Stimulated activated CD8-positive, alpha-beta memory T cell treated with anti-CD3 and anti-CD28 coated beads, Interleukin-15, amount 100 ng/mL, for 4 hours (primary cell): ENCODE measurements around the gene HDGFL3.
"Not testable (repeated sequence)": the region's sequence is repeated elsewhere in the genome, so short reads cannot be mapped to it uniquely, and the experiment has no call there.

Experiments
- DNase-seq, 2 donors: peaks; one replicate each; pipeline ENCODE4 v3.0.0-alpha.2; 2020; ENCODE audit warnings: low read depth in 2 of 2

The HDGFL3 gene

GRCh38 chr15:83207660-83208366 lies at the start of gene HDGFL3:
TSS of gene HDGFL3 (minus strand) at chr15:83207823. CDS start at chr15:83207414, 409 bp downstream.
- no peak for DNase-seq

GRCh38 chr15:83250781-83251180 lies 43.2 kb upstream of the HDGFL3 start:
- no peak for DNase-seq

DNA sequence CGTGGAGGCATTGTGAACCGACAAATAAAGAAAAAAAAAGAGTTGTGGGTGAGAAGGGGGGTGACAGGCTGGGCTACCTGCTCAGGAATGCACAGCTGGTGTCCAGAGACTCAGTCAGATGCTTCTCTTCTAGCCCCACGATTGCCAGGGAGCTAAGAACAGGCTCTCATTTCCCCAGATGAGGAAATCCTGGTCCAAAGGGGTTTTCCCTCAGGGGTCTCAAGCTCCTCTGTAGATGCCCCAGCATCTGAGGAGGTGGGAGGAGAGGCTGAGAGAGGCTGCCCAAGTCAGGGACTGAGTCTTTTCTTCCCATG lies 41.4 kb upstream of the HDGFL3 start:
- DNase-seq = no peak

GRCh38 chr15:83248151-83249029 lies 40.8 kb upstream of the HDGFL3 start:
- no peak for DNase-seq

- DNase-seq = no peak
These were observed 36.0 kb upstream of the HDGFL3 start for GRCh38 chr15:83243634-83244033.

GRCh38 chr15:83230242-83230641 lies 22.6 kb upstream of the HDGFL3 start:
- DNase-seq = no peak

DNA sequence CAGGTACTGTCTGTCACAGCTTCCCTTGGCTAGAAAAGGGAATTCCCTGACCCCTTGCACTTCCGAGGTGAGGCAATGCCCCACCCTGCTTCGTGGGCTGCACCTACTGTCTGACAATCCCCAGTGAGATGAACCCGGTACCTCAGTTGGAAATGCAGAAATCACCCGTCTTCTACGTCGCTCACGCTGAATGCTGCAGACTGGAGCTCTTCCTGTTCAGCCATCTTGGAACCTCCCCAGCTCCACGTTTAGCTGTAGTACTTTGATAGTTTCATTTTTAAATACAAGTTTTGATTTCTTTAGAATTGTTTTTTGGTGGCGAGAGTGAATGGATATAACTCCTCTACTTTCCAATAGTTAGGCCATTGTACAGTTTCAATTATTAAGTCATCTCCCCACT lies 17.8 kb upstream of the HDGFL3 start:
- no peak for DNase-seq

DNA sequence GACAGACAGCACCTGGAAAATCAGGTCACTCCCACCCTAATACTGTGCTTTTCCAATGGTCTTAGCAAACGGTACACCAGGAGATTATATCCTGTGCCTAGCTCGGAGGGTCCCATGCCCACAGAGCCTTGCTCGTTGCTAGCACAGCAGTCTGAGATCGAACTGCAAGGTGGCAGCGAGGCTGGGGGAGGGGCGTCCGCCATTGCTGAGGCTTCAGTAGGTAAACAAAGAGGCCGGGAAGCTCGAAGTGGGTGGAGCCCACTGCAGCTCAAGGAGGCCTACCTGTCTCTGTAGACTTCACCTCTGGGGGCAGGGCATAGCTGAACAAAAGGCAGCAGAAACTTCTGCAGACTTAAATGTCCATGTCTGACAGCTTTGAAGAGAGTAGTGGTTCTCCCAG lies 14.2 kb upstream of the HDGFL3 start:
- DNase-seq = not testable (repeated sequence)

DNA sequence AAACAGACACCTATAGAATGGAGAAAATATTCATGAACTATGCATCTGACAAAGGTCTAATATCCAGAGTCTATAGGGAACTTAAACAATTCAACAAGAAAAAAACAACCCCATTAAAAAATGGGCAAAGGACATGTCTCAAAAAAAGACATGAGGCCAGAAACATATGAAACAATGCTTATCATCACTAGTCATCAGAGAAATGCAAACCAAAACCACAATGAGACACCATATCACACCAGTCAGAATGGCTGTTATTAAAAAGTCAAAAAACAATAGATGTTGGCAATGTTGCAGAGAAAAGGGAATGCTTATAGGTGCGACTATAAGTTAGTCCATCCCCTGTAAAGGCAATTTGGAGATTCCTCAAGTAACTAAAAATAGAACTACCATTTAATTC lies 11.4 kb upstream of the HDGFL3 start:
- DNase-seq = no peak

DNA sequence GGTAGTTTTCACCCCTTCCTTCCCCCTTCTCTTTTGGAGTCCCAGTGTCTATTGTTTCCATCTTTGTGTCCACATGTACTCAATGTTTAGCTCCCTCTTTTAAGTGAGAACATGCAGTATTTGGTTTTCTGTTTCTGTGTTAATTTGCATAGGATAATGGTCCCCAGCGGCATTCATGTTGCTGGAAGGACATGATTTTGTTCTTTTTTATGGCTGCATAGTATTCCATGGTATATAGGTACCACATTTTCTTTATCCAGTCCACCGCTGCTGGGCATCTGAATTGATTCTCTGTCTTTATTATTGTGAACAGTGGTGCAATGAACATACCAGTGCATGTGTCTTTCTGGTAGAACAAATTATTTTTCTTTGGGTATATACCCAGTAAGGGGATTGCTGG lies 7.7 kb upstream of the HDGFL3 start:
- no peak for DNase-seq

- no peak for DNase-seq
These were observed 3.0 kb upstream of the HDGFL3 start for GRCh38 chr15:83210619-83211018.

GRCh38 chr15:83209333-83209732 lies 1.7 kb upstream of the HDGFL3 start:
- no peak for DNase-seq

- DNase-seq = no peak
These were observed 691 bp upstream of the HDGFL3 start for GRCh38 chr15:83208367-83208661.

DNA sequence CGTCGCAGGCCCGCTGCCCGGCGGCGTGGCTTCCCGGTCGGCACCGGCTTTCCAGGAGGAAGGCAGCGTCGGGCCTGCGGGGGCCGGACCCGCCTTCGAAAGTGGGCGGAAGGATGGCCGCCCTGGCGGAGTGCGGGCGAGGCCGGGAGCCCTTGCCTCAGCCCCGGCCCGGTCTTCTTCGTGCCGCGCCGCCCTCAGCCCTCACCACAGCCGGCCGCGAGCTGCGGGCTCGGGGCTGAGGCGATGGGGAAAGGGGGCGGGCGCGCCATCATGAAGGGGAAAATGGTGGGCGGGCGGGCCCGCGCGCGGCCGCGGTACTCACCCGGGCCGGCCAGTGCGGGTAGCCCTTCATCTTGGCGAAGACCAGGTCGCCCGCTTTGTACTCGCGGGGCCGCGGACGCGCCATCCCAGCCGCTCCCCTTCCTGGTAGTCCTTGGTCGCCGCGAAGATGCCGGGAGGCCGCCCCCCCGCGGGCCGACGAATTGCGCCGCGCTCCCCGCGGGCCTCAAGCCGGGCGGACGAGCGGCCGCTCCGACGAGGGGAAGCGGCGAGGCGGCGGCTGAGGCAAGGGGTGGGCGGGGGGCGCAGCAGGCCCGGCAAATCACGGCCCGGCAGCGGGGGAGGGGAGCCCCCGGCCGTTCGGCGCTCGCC lies 489 bp downstream of the HDGFL3 start:
- no peak for DNase-seq

GRCh38 chr15:83206526-83207008 lies 1.1 kb downstream of the HDGFL3 start:
- DNase-seq = no peak

DNA sequence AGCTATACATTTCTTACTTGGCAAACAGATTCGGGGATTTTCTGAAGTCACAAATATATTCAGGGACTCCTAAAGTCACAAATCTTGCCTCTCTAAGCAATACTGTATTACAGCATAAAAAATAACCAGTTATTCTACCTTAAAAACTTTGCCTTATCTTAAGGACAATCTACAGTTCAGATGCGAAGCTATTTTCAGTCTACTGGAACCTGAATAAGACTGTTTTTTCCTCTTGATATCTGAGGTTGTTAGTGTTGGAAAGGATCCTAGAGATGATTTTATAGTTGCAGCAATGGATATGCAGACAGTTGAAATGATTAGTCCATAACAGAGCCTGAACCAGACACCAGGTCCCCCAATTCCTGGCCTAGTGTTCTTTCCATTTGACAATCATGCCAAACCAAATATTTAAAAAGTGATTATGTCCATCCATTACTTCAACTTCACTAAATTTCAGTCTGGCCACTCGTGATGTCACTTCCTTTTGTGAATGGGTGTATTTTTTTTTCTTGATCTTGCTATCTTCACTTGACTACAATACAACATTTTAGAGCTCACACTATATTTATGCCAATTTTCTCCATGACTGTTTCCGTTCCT lies 1.8 kb downstream of the HDGFL3 start:
- no peak for DNase-seq

DNA sequence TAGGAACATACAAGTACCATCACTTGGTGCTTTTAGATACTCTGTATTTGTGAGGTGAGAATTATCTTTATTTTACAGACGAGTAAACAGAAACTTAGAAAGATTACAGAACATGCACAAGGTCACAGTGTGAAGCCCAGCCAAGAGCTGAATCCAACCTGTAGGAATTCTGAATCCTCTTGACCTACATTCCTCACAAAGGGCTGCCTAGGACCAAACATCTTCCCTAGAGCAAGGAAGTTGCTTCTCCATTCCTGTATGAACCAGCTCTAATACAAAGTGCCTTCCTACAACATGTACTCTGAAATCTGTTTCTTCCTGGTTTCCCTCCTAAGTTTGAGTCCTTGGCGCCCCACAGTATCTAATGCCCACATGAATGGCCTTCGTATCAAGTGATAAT lies 2.9 kb downstream of the HDGFL3 start:
- no peak for DNase-seq

DNA sequence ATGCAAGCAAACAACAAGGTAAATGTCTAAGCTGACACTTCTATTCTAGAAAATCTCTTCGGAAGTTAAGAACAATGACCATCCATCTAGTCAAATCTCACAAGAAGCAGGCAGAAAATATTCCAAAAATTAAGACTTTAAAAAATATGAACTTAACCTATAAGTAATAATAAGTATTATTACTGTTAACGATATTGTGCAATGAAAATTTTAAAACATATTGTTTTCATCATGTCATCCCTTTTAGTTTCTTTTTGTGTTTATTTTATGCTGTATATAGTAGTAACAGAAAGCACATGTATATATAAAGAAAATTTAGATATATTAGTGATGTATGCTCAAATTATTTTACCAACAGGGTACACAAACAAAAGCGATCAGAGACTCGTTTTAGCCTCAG lies 4.1 kb downstream of the HDGFL3 start:
- no peak for DNase-seq

GRCh38 chr15:83200589-83200988 lies 7.0 kb downstream of the HDGFL3 start:
- DNase-seq = no peak

GRCh38 chr15:83200162-83200561 lies 7.5 kb downstream of the HDGFL3 start:
- DNase-seq = no peak

DNA sequence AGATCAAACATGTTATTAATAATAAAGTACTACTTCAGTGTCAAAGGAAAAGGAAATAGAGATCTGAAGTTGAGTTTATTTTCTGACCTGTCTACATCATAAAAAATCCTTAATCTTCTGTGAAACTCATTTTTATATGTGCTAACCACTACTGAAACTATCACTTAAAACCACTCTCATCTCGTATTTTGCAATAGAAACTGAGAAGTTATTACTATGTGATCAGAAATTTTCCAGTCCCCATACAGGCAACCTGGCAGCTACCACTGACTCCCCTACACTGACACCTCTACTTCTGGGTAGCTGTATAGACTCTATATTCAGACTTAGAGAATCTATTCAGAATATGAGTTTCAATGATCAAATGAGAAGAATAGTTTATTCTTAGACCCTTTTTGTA lies 8.3 kb downstream of the HDGFL3 start:
- DNase-seq = no peak

DNA sequence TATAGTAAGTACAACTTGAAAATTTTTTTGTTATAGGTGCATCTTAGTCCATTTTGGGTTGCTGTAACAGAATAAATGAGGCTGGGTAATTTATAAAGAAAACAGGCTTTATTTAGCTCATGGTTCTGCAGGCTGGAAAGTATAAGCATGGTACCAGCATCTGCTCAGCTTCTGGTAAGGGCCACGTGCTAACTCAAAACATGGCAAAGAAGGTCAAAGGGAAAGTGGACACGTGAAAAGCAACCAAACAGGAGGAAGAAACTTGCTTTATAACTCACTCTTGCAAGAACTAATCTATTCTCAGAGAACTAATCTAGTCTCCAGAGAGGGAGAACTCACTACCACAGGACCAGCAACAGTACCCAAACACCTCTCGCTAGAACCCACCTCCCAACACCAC lies 9.1 kb downstream of the HDGFL3 start:
- DNase-seq = no peak

GRCh38 chr15:83194528-83194927 lies 13.1 kb downstream of the HDGFL3 start:
- no peak for DNase-seq
